HG03521 (cell line): ENCODE data around the gene OR52N5.

Experiments
- ATAC-seq: cut with Tn5 transposase; IDR thresholded peaks from one replicate; pipeline ENCODE4 v1.9.1; 2021; ENCODE audit warnings: mild to moderate bottlenecking, moderate library complexity; ENCODE audit not compliant: unreplicated experiment

The OR52N5 gene

GRCh38 chr11:5726351-5726750, 56.8 kb downstream of the OR52N5 start:
- ATAC-seq, result no peak
